Esophagus muscularis mucosa (tissue), 4 donors: ENCODE results near the gene MTERF1. TPM values are rescaled to one million over a fixed set of nuclear protein-coding genes. Genes with fewer than 3 reads are reported as not detected.

Experiments
- DNase-seq: peaks from one replicate; pipeline ENCODE4 v3.0.0-alpha.2; 2017; ENCODE audit errors: extremely low spot score
- H3K27ac ChIP-seq, 4 donors: fragments of 200-600 bp; sonication (generic); replicated peaks in 1 of 4; 1 replicate in 3 of 4; 2 replicates in 1 of 4; pipeline ENCODE4 v1.5.1; 2016 to 2019; ENCODE audit warnings: mild to moderate bottlenecking in 1 of 4
- H3K27me3 ChIP-seq, 4 donors: fragments of 200-600 bp; sonication (generic); one replicate each; pipeline versions ENCODE4 v1.5.1 to v1.6.0; 2016 to 2019
- H3K36me3 ChIP-seq, 4 donors: fragments of 200-600 bp; sonication (generic); one replicate each; pipeline ENCODE4 v1.5.1; 2016 to 2019
- H3K4me1 ChIP-seq, 4 donors: fragments of 200-600 bp; sonication (generic); one replicate each; pipeline ENCODE4 v1.5.1; 2016 to 2019
- H3K4me3 ChIP-seq, 4 donors: fragments of 200-600 bp; sonication (generic); 1 replicate in 2 of 4; 2 replicates in 2 of 4; pipeline ENCODE4 v1.5.1; 2016 to 2019; ENCODE audit warnings: mild to moderate bottlenecking in 4 of 4, moderate library complexity in 1 of 4
- H3K9me3 ChIP-seq, 4 donors: fragments of 200-600 bp; sonication (generic); 1 replicate in 3 of 4; 2 replicates in 1 of 4; pipeline ENCODE4 v1.5.1; 2016 to 2019
- CTCF ChIP-seq, 3 experiments: fragments of 200-600 bp in 2 of 3; fragments of 450-650 bp in 1 of 3; sonication (generic) in 2 of 3; IDR thresholded peaks; one replicate each; pipeline ENCODE4 v1.5.1; 2017 to 2019; ENCODE audit warnings: antibody characterized with exemption in 3 of 3, mild to moderate bottlenecking in 2 of 3, moderate library complexity in 1 of 3
- EP300 ChIP-seq: sonication (generic); formaldehyde crosslinking; IDR thresholded peaks from one replicate; pipeline ENCODE4 v1.6.1; 2017; ENCODE audit warnings: antibody characterized with exemption
- POLR2A ChIP-seq: fragments of 450-650 bp; IDR thresholded peaks from one replicate; pipeline ENCODE4 v1.6.1; 2017; ENCODE audit warnings: antibody characterized with exemption, moderate library complexity, mild to moderate bottlenecking, low read depth
- POLR2AphosphoS5 ChIP-seq, 2 donors: sonication (generic); formaldehyde crosslinking; IDR thresholded peaks; one replicate each; pipeline ENCODE4 v1.6.1; 2017; ENCODE audit warnings: antibody characterized with exemption in 2 of 2
- WGBS: methylation state at CpG from one replicate; pipeline ENCODE4 v1.1.5; 2018; 5-methylcytosine and 5-hydroxymethylcytosine counted together
- intact Hi-C: fragments of 100-400 bp; cut with DNase I; formaldehyde crosslinking; loops from one replicate; pipeline ENCODE4 v1.15.1; 2023
- total RNA-seq, 4 donors: library from RNA; depleted of rRNA; stranded (reverse); fragments of >200 nt; gene quantifications; one replicate each; pipeline versions ENCODE4 v1.1.0 to v1.2.1, GENCODE V29; 2016

The MTERF1 gene
- total RNA-seq, 4 donors from 2014 or later: 4.3 to 7.9 (median 5.2) TPM

- H3K36me3 ChIP-seq: no peaks in the 10 kb centered on the region
- H3K4me1 ChIP-seq: no peaks in the 10 kb centered on the region
- H3K27ac ChIP-seq: no peak overlapping the region
- no peak for DNase-seq
- no peaks in the 10 kb centered on the region for H3K27me3 ChIP-seq
- peaks cover 0 to 10% (median 4%) of the 10 kb centered on the region in 4 donors for H3K9me3 ChIP-seq
- no peak overlapping the region for H3K4me3 ChIP-seq
- no peak for TF ChIP-seq EP300
- no peak for TF ChIP-seq POLR2AphosphoS5 (IDR thresholded peaks at IDR 0.05)
- TF ChIP-seq CTCF (IDR thresholded peaks at IDR 0.05): no peak
- no peak for TF ChIP-seq POLR2A
- intact Hi-C loops: no loop called here
These were observed 34.1 kb downstream of the MTERF1 start for GRCh38 chr7:91846436-91846835.

DNA sequence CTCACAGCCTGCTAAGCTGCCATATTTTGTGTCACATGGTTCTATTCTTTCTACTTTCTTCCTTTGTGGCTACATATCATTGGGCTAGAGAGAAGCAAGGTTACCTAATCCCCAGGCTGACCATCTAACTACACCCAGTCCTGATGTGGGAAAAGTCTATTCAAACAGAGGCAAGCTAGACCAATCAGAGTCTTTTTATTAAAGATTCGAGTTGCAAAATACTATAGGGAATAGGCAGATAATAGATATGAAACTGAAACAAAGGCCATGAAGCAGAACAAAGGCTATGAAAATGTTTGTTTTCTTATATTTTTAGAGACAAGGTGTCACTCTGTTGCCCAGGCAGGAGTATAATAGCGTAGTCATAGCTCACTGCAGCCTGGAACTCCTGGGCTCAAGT lies 36.7 kb downstream of the MTERF1 start:
- Histone ChIP-seq H3K36me3 (no peaks in the 10 kb centered on the region), H3K27me3 (no peaks in the 10 kb centered on the region), H3K4me3 (no peak overlapping the region), H3K27ac (no peak overlapping the region), H3K4me1 (no peaks in the 10 kb centered on the region), H3K9me3 (peaks cover 0 to 15% (median 4%) of the 10 kb centered on the region in 4 donors)
- TF ChIP-seq POLR2AphosphoS5 (IDR thresholded peaks at IDR 0.05) (no peak), POLR2A (no peak), CTCF (IDR thresholded peaks at IDR 0.05) (no peak), EP300 (no peak)
- 95% methylated on average over 2 of the region's 2 CpGs for WGBS
- no peak for DNase-seq
- intact Hi-C loops: no loop called here

DNA sequence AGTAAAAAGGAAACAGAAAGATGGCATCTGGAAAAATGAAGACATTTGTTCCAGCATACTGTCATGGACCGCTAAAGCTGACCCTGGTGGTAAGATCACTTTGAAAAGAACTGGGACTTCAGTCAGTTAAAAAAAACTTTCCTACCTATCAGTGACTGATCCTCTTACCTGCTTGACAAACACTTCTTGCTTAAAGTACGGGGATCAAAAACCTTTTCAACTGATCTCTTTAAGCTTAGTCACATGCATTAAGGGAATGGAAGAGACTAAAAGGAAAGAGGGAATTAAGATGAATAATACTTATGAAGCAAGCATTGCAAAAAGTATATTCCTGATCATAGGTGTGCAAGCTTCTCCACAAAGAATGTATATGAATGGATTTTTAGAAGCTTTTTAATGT lies 42.1 kb downstream of the MTERF1 start:
- no peak overlapping the region for H3K27ac ChIP-seq
- intact Hi-C loops: no loop called here
- H3K4me3 ChIP-seq: no peak overlapping the region
- H3K4me1 ChIP-seq: peaks cover 0 to 8% (median 0%) of the 10 kb centered on the region in 4 donors
- no peaks in the 10 kb centered on the region for H3K36me3 ChIP-seq
- WGBS: 92% methylated on average over 2 of the region's 2 CpGs
- no peak for TF ChIP-seq CTCF (IDR thresholded peaks at IDR 0.05)
- TF ChIP-seq POLR2AphosphoS5 (IDR thresholded peaks at IDR 0.05): no peak
- no peak for TF ChIP-seq POLR2A
- TF ChIP-seq EP300: no peak
- H3K27me3 ChIP-seq: no peaks in the 10 kb centered on the region
- no peak for DNase-seq
- peaks cover 0 to 15% (median 4%) of the 10 kb centered on the region in 4 donors for H3K9me3 ChIP-seq

GRCh38 chr7:91837397-91838070 lies 43.0 kb downstream of the MTERF1 start:
- TF ChIP-seq CTCF (IDR thresholded peaks at IDR 0.05): no peak
- TF ChIP-seq POLR2A: no peak
- no peak for TF ChIP-seq EP300
- no peak for TF ChIP-seq POLR2AphosphoS5 (IDR thresholded peaks at IDR 0.05)
- DNase-seq: no peak
- H3K27ac ChIP-seq: no peak overlapping the region
- 86% methylated on average over 4 of the region's 4 CpGs for WGBS
- no peak overlapping the region for H3K4me3 ChIP-seq
- no peaks in the 10 kb centered on the region for H3K36me3 ChIP-seq
- H3K9me3 ChIP-seq: peaks cover 0 to 12% (median 4%) of the 10 kb centered on the region in 4 donors
- intact Hi-C loops: no loop called here
- no peaks in the 10 kb centered on the region for H3K27me3 ChIP-seq
- H3K4me1 ChIP-seq: peaks cover 0 to 8% (median 0%) of the 10 kb centered on the region in 4 donors
